Measurements from ENCODE around the gene KCNAB2. TPM values are rescaled to one million over a fixed set of nuclear protein-coding genes. Genes with fewer than 3 reads are reported as not detected.
A peak's percentile ranks its signal among the peaks of the same experiment; 100 is the strongest.

KCNAB2 gene
- total and polyA plus RNA-seq, 4 donors, result 7.5 to 48.3 (median 41.1) TPM

DNA sequence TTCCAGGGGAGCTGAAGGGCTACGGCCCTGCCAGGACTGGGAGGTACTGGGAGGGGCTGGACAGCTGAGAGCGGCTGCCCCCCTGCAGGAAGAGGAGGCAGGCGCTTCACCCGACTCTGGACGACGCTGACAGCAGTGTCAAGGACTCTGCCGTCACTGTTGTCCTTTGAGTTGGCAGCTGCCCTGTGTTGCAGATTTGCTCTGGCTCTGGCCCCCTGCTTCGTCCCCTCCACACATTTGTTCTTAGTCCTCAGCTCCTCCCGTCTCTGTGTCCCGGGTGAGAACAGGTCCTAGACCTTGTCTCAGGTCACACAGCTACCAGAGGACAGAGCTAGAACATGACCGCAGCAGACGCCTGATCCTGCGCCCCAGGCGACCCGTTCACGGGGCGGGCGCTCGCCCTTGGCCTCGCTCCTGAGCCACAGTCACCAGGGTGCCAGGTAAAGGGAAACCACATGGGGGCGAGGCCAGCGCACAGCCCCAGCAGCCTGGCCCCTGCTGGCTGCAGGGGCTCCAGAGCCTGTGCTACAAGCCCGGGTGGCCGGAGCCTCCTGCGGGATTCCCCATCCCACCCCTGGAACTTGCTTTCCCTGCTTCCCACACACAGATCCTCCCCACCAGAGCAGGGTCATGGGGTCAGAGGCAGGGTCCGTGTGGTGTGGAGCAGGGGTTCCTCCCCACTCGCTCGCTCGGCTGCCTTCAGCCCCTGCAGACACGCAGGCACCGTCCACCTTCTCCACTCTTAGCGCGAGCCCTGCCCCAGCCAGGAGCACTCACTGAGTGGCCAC lies 42.8 kb upstream of the KCNAB2 start:
- Histone ChIP-seq H3K27me3 (ENCODE audit: control insufficient read depth, insufficient read depth, low read length) (no peaks in the 10 kb centered on the region), H3K4me1 (ENCODE audit: control insufficient read depth, insufficient read depth, low read length) (peaks cover 44% of the 10 kb centered on the region), H3K36me3 (ENCODE audit: control insufficient read depth, insufficient read depth, low read length) (peaks cover 26% of the 10 kb centered on the region), H3K9me3 (ENCODE audit: control insufficient read depth, insufficient read depth, low read length) (no peaks in the 10 kb centered on the region), H3K4me3 (ENCODE audit: low read depth, low read length) (no peak overlapping the region), H3K27ac (ENCODE audit: low read depth, low read length) (no peak overlapping the region)
- no peak for DNase-seq (ENCODE audit: low read depth in 4 of 6, low spot score in 6 of 6)
- WGBS (ENCODE audit: insufficient coverage), result 52% methylated on average over 31 of the region's 33 CpGs

GRCh38 chr1:6003568-6004411 lies 41.9 kb upstream of the KCNAB2 start:
- Histone ChIP-seq H3K4me1 (ENCODE audit: control insufficient read depth, insufficient read depth, low read length) (peaks cover 45% of the 10 kb centered on the region), H3K4me3 (ENCODE audit: low read depth, low read length) (no peak overlapping the region), H3K27ac (ENCODE audit: low read depth, low read length) (no peak overlapping the region), H3K36me3 (ENCODE audit: control insufficient read depth, insufficient read depth, low read length) (peaks cover 25% of the 10 kb centered on the region), H3K9me3 (ENCODE audit: control insufficient read depth, insufficient read depth, low read length) (no peaks in the 10 kb centered on the region), H3K27me3 (ENCODE audit: control insufficient read depth, insufficient read depth, low read length) (no peaks in the 10 kb centered on the region)
- DNase-seq (ENCODE audit: low read depth in 4 of 6, low spot score in 6 of 6), result peak in 3 of 6 donors; percentile 27 to 93 (median 68)
- 7% methylated on average over 9 of the region's 24 CpGs for WGBS (ENCODE audit: insufficient coverage)

GRCh38 chr1:6004412-6005123 lies 41.1 kb upstream of the KCNAB2 start:
- DNase-seq (ENCODE audit: low read depth in 4 of 6, low spot score in 6 of 6), result no peak
- H3K27me3 ChIP-seq (ENCODE audit: control insufficient read depth, insufficient read depth, low read length), result no peaks in the 10 kb centered on the region
- WGBS (ENCODE audit: insufficient coverage), result 76% methylated on average over 3 of the region's 11 CpGs
- peaks cover 45% of the 10 kb centered on the region for H3K4me1 ChIP-seq (ENCODE audit: control insufficient read depth, insufficient read depth, low read length)
- no peak overlapping the region for H3K27ac ChIP-seq (ENCODE audit: low read depth, low read length)
- H3K36me3 ChIP-seq (ENCODE audit: control insufficient read depth, insufficient read depth, low read length), result peaks cover 26% of the 10 kb centered on the region
- no peak overlapping the region for H3K4me3 ChIP-seq (ENCODE audit: low read depth, low read length)
- H3K9me3 ChIP-seq (ENCODE audit: control insufficient read depth, insufficient read depth, low read length), result no peaks in the 10 kb centered on the region

GRCh38 chr1:6005276-6005917 lies 40.3 kb upstream of the KCNAB2 start:
- H3K4me1 ChIP-seq (ENCODE audit: control insufficient read depth, insufficient read depth, low read length), result peaks cover 41% of the 10 kb centered on the region
- no peaks in the 10 kb centered on the region for H3K27me3 ChIP-seq (ENCODE audit: control insufficient read depth, insufficient read depth, low read length)
- H3K4me3 ChIP-seq (ENCODE audit: low read depth, low read length), result no peak overlapping the region
- no peaks in the 10 kb centered on the region for H3K9me3 ChIP-seq (ENCODE audit: control insufficient read depth, insufficient read depth, low read length)
- 68% methylated on average over 6 of the region's 10 CpGs for whole genome bisulfite sequencing (ENCODE audit: insufficient coverage)
- H3K36me3 ChIP-seq (ENCODE audit: control insufficient read depth, insufficient read depth, low read length), result peaks cover 22% of the 10 kb centered on the region
- DNase-seq (ENCODE audit: low read depth in 4 of 6, low spot score in 6 of 6), result no peak
- no peak overlapping the region for H3K27ac ChIP-seq (ENCODE audit: low read depth, low read length)

DNA sequence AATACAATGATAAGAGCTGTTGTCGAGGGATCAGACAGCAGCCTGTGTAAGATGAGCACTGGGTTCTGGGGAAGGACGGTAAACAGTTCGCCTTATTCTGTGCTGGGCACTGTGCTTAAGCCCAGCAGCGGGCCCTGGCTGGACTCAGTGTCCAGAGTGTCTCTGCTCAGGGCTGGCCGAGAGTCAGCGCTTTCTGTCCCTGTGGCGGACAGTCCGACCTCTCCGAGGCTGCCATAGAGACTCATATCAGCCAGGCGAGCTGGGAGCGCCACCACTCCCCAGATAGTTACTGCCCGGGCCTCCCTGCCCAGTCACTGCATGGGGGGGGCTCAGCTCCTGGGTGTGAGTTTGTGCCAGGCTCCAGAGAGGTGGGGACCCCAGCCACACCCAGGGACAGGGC lies 38.8 kb upstream of the KCNAB2 start:
- WGBS (ENCODE audit: insufficient coverage), result 70% methylated on average over 10 of the region's 12 CpGs
- peaks cover 22% of the 10 kb centered on the region for H3K36me3 ChIP-seq (ENCODE audit: control insufficient read depth, insufficient read depth, low read length)
- no peak for DNase-seq (ENCODE audit: low read depth in 4 of 6, low spot score in 6 of 6)
- H3K9me3 ChIP-seq (ENCODE audit: control insufficient read depth, insufficient read depth, low read length), result no peaks in the 10 kb centered on the region
- no peaks in the 10 kb centered on the region for H3K27me3 ChIP-seq (ENCODE audit: control insufficient read depth, insufficient read depth, low read length)
- no peak overlapping the region for H3K4me3 ChIP-seq (ENCODE audit: low read depth, low read length)
- peaks cover 37% of the 10 kb centered on the region for H3K4me1 ChIP-seq (ENCODE audit: control insufficient read depth, insufficient read depth, low read length)
- H3K27ac ChIP-seq (ENCODE audit: low read depth, low read length), result no peak overlapping the region

- DNase-seq (ENCODE audit: low read depth in 4 of 6, low spot score in 6 of 6), result peak in 1 of 6 donors; percentile 52
- Histone ChIP-seq H3K4me3 (ENCODE audit: low read depth, low read length) (no peak overlapping the region), H3K27me3 (ENCODE audit: control insufficient read depth, insufficient read depth, low read length) (no peaks in the 10 kb centered on the region), H3K9me3 (ENCODE audit: control insufficient read depth, insufficient read depth, low read length) (no peaks in the 10 kb centered on the region), H3K36me3 (ENCODE audit: control insufficient read depth, insufficient read depth, low read length) (peaks cover 18% of the 10 kb centered on the region), H3K4me1 (ENCODE audit: control insufficient read depth, insufficient read depth, low read length) (peaks cover 30% of the 10 kb centered on the region), H3K27ac (ENCODE audit: low read depth, low read length) (no peak overlapping the region)
- 54% methylated on average over 23 of the region's 25 CpGs for WGBS (ENCODE audit: insufficient coverage)
Observed at GRCh38 chr1:6007318-6008083, 38.2 kb upstream of the KCNAB2 start.

DNA sequence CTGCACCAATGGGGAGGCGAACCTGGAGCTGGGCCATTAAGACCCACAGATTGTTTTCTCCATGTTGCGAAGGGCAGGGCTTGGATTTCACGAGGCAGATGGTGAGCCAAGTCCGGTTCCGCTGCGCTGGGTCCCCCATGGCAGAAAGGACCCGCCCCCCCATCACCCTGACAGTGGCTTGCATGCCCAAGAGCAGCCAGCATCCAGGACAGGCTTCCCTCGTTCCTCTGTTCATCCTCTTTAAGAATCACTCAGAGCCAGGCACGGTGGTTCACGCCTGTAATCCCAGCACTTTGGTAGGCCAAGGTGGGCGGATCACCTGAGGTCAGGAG lies 37.6 kb upstream of the KCNAB2 start:
- peaks cover 25% of the 10 kb centered on the region for H3K4me1 ChIP-seq (ENCODE audit: control insufficient read depth, insufficient read depth, low read length)
- no peaks in the 10 kb centered on the region for H3K27me3 ChIP-seq (ENCODE audit: control insufficient read depth, insufficient read depth, low read length)
- peaks cover 17% of the 10 kb centered on the region for H3K36me3 ChIP-seq (ENCODE audit: control insufficient read depth, insufficient read depth, low read length)
- no peak overlapping the region for H3K27ac ChIP-seq (ENCODE audit: low read depth, low read length)
- DNase-seq (ENCODE audit: low read depth in 4 of 6, low spot score in 6 of 6), result no peak
- H3K4me3 ChIP-seq (ENCODE audit: low read depth, low read length), result no peak overlapping the region
- WGBS (ENCODE audit: insufficient coverage), result 86% methylated on average over 11 of the region's 11 CpGs
- no peaks in the 10 kb centered on the region for H3K9me3 ChIP-seq (ENCODE audit: control insufficient read depth, insufficient read depth, low read length)

DNA sequence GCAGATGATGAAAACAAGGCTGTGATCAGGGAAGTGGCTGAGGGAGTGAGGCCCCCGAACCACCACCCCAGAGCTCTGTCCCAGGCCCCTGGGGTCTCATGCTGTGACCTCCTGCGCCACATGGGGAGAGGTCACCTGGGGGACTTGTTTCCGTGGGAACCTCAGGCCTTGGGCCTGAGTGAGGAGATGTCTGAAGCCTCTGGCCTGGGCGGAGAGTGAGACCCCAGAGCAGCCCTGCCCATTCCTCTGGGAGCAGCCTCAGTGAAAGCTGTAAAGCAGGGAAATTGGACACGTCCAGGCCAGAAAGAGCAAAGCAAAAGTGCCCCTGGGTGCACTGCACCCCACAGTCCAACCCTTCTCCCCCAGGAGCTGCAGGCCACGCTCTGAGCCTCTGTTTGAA lies 37.0 kb upstream of the KCNAB2 start:
- Histone ChIP-seq H3K4me3 (ENCODE audit: low read depth, low read length) (no peak overlapping the region), H3K27ac (ENCODE audit: low read depth, low read length) (no peak overlapping the region), H3K36me3 (ENCODE audit: control insufficient read depth, insufficient read depth, low read length) (peaks cover 19% of the 10 kb centered on the region), H3K4me1 (ENCODE audit: control insufficient read depth, insufficient read depth, low read length) (peaks cover 19% of the 10 kb centered on the region), H3K27me3 (ENCODE audit: control insufficient read depth, insufficient read depth, low read length) (no peaks in the 10 kb centered on the region), H3K9me3 (ENCODE audit: control insufficient read depth, insufficient read depth, low read length) (no peaks in the 10 kb centered on the region)
- no peak for DNase-seq (ENCODE audit: low read depth in 4 of 6, low spot score in 6 of 6)
- 64% methylated on average over 6 of the region's 6 CpGs for WGBS (ENCODE audit: insufficient coverage)
